EL (cell line): ENCODE measurements around the gene C20orf202.

ENCODE experiments used
- DNase-seq: peaks from one replicate; pipeline ENCODE4 v3.0.0-alpha.2; 2016

Gene C20orf202

DNA sequence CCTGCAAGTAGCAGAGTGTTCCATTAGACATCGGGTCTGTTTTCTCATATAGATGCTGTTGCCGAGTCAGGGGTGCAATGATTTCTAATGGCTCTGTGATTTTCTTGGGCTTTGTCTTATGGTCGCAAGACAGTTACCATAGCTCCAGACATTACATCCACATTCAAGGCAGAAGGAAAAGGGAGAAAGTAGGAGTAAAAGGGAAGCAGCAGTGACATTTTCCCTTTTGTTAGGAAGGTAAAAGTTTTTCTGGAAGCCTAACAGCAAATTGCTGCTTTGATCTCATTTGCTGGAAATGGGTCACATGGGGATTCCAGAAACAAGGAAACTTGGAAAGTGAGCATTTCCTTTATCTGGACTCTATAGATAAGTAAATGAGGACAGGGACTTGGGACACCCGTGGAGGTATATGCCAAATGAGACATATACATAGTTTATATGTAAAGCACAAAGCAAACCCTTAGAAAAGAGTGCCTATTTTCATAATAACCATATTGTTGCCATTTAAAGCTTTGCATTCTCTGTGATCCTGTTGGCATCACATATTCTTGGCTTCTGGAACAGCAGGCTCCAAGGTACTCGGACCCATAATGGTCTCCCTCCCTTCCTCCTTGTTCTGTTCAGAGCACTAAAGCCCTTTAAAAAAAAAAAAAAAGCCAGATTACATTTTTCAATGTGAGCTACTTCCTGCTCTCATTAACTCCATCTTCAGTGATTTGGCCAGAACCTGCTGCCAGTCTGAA is at the start of gene C20orf202:
TSS of gene C20orf202 (plus strand) at position 693 of the 743 bp plus-strand sequence. CDS start 132 bp downstream, outside the sequence.
- DNase-seq, result no peak

DNA sequence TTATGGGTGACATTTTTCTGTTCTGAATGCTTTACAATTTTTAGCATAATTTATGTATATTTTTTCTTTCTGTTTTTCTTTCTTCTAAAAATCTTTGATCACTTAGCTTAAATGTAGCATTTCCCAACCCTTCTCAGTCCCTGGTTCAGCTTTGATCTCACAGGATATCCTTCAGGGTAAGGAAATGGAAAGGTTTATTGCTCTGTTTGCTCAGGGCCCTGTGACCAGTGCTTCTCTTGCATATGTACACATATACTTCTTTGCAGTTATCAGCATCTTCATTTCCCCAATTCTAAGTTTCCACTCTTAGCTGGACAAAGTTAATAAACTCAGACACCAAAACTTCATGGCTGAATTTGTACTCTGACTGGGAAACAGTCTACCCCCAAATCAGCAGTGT is 49.0 kb upstream of the C20orf202 start:
- no peak for DNase-seq

DNA sequence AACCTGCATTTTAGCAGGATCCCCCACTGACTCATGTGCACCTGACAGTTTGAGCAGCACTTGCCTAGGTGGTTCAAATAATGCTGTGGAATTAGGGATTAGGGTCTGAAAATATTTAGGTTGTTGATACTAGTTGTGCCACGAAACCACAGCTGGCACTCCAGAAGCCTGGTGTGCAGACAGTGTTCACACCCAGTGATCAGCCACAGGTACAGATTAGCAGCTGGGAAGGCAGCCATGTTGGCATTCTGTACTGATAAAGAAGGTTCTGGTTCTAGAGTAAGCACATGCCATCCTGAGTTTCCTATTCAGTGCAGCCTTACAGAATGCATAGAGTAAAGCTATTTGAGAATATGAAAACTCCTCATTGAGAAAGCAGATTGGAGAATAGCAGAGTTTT is 48.6 kb upstream of the C20orf202 start:
- no peak for DNase-seq

DNA sequence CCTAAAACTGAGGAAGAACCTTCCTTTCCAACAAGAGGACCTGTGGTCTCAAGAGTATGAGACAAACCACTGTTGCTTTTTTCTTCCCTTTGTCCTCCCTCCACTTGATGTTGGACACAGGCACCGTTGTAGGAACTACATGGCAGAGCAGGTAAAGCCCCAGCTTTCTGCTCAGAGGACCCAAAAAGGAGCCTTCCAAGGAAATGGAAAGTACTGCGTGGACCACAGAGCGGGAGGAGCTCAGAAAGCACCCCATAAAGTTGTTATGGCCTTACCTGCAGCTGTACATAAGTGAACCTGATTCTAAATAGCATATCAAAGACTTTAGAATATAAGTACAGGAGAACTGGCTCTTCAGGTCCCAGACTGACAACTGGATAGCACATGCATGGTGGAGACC is 47.9 kb upstream of the C20orf202 start:
- DNase-seq, result no peak

DNA sequence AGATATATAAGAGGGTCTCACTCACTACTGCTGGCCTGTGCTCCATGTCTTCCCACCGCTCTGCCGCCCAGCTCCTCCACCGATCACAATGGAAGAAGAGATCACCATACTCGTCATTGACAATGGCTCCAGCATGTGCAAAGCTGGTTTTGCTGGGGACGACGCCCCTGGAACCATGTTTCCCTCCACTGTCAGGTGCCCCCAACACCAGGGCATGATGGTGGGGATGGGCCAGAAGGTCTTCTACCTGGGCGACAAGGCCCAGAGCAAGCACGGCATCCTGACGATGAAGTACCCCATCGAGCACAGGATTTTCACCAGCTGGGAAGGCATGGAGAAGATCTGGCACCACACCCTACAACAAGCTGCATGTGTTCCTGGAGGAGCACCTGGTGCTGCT is 42.8 kb upstream of the C20orf202 start:
- no peak for DNase-seq

DNA sequence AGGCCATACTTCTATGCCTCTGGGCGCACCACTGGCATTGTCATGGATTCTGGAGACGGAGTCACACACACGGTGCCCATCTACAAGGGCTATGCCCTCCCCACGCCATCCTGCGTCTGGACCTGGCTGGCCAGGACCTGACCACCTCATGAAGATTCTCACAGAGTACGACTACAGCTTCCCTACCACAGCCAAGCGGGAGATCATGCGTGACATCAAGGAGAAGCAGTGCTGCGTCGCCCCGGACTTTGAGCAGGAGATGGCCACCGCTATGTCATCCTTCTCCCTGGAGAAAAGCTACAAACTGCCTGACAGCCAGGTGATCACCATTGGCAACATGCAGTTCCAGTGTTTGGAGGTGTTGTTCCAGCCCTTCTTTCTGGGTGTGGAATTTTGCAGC is 42.3 kb upstream of the C20orf202 start:
- no peak for DNase-seq

DNA sequence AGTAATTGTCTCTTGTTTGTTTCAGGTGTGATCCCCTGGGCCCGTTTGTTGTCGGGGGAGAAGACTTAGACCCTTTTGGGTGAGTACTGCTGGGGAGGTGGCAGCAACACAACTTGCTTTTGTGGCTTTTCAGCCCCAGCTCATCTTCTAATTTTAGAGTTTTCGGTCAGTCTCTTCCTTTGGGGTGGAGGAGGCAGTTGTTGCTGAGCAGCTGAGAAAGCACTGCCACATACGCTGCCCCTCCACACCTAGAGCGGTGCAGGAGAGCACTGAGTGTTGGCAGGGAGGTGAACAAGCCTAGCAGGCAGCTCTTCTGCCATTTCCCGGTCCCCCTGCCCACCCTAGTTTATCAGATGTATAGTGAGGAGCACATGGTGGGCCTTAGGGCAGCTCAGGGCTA is 40.1 kb upstream of the C20orf202 start:
- no peak for DNase-seq

DNA sequence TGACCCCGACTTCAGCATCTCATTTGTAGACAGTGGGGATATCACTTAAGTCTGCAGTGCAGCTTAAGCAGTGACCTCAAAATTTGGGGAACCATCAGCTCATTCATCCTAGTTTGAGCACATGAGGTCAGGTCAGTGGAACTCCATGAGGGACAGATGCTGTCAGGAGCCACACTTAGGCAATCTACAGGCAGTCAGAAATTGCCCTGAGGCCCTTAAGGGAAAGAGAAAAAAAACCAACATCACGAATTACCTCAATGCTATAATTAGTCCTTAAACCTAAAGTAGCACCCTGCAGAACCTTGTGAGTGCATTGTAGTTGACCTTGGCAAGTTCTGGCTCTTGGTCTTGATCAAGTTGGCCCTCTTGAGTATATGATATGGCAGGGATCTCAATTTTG is 39.6 kb upstream of the C20orf202 start:
- DNase-seq, result no peak

DNA sequence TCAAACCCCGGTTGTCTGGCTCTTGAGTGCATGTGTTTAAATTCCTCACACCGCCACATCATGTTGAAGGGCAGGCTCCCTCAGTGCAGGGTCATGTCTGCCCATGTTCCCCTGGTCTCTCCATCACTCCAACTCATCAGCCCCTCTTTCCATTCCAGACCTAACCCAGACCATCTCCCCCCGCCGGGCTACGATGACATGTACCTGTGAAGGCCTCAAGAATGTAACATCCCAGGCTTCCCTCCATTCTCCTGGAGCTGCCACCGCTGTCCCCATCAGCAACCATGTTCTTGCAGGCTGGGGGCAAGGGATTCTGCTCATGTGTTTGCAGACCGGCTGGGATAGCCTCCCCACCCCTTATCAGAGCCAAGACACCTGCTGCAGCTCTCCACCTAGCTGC is 38.4 kb upstream of the C20orf202 start:
- DNase-seq, result no peak

DNA sequence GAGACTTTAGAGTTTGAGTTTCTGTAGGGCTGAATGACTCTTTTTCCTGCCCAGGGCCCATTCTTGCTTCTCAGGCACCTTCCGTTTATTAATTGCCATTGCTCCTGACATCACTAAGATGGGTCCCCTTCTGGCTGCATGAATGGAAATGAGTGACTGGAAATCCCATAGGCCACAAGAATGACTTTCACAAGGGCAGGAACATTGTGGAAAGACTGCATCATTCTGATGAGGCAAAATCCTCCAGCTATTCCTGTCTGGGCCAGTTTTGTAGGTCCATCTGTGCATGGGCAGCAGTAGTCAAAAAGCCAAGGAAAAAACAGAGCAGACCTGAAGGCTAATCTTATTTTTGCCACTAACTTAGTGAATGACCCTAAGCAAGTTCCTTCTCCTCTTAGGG is 37.7 kb upstream of the C20orf202 start:
- DNase-seq, result no peak

DNA sequence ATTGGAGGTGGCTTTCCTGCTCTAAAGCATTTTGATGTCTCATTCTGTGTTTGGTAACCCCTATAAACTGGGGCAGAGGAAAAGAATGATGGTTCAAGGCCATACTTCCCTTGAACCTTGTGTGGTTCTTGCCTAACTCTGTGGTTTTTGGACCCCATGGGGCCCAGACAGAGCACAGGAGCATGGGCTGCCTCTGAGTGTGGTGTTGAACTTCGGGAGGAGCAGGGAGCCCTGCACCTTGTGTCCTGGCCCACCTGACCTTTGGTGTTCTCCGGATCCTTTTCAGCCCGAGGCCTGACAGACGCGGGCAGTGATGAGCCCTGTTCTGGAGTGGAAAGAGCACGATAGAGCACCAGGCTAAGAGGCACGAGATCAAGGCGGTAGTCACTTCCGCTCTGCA is 37.3 kb upstream of the C20orf202 start:
- no peak for DNase-seq

DNA sequence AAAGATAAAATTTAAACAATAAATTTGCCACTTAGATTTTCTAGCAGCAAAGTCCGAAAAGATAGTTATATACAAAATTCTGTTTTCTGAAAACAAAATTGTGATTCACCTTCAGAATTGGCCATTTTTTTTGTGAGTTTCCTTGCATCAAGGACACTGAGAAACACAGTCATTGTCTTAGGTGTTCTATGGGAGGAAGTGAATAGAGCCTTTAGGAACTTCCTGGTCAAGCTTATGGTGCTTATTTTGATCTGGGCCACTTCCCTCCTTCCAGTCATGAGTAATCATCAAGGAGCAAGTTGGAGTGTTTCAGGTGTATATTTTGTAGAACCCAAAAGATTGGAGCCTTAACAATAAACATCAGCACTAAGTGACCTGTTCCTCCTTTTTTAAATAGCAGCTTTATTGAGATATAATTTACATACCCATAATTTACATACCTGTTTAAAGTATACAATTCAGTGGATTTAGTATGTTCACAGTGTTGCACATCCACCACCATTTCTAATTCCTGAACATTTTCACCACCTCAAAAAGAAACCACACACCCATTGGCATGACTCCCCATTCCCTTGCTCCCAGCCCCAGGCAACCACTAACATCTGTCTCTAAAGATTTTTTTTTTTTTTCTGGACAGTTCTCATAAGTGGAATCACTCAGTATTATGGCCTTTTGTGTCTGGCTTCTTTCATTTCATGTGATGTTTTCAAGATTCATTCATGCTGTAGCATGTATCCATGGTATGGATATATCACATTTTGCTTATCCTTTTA is 36.1 kb upstream of the C20orf202 start:
- no peak for DNase-seq

DNA sequence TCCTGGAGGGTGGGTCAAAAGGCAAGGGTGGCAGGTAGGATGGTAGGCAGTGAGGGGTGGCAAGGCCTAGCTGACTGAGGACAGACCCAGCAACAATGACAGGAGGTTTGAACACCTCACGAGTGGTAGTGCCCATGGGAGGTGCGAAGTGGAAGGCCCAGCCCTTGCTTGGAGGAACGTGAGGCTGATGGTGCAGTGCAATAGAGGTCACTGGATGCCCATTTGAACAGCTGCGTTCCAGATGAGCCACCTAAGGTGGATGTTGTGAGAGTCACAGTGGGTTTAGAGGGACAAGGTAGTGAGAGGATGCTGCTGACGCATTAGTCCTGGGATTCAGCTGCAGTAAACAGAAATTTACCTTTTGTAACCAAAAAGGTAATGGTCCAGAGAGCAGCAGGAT is 34.0 kb upstream of the C20orf202 start:
- DNase-seq, result no peak

DNA sequence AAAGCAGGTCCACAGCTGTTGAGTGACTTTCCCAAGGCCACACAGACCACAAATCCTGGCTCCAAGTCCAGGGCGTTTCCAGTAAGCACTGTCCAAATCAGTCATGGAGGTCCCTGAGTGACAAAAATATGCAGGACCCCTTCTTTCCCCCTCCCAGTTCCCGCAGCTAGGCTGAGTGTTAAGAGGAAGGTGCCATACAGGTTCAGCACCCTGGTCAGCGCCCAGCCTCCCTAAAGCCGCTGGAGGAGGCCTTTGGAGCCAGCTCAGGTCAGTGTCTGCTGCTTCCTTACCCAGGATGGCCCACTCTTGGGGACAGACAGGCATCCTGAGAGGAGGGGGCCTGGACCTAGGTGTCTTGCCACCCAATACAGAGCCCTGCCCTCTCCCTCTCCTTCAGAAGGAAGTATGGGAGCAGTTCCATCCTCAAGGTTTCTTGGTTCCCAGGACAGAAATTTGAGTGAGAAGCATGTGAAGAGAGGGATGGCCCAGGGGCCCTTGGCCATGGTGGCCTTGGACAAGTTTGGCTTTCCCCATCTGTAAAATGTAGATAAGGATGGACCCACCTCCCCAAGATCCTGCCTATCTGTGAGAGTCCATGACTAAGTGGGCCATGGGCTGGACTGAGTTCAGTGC is 31.7 kb upstream of the C20orf202 start:
- DNase-seq, result peak; percentile 34

DNA sequence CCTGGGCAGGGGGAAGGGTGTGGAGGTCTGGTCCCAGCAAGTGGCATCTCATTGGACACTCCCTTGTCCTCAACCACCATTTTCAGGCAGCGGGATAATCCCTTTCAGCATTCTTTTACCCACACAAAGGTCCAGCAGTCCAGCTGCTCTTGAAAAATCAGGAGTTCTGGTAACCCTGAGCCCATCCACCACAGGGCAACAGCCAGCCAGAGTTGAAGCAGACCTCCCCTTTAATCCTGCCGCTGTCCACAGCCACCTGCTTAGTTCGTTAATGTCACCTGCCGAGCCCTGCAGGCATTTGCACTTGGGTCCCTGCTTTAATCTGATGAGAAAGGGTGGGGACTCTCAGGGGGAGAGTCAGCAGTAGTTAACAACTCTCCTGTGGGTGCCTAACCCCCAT is 29.6 kb upstream of the C20orf202 start:
- no peak for DNase-seq

DNA sequence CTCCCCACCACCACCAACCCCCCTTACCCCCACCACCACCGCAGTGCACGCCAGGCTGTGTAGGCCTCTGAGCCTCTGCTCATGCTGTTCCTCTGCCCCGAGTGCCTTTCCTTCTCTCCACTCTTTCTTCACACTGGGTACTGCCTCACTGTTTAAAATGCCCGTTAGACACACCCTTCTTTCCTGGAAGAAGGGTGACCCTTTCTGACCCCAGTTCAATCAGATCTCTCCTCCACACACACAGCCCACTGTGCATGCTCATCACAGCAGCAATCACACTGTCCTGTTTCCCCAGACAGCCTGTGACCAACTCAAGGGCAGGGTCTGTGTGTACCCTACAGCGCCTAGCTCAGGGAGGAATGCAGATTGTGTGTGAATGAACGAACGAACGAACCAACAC is 28.5 kb upstream of the C20orf202 start:
- DNase-seq, result no peak

DNA sequence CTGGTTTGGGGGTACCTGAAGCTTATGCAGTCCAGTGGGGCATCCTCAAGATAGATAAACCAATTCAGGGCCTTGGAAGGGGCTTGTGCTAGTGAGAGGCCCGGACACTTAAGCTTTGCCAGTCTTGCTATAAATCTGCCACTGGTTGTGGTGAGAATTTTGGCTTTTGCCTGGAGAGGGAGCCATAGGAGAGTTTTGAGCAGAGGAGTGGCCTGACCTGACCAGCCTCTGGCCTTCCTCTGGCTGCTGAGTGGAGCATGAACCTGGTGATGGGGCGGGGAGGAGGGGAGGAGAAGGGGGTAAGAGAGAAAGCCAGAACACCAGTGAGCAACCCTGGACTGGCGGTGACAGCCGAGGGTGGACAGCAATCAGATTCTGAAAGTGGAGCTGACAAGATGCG is 25.6 kb upstream of the C20orf202 start:
- peak; percentile 10 for DNase-seq

DNA sequence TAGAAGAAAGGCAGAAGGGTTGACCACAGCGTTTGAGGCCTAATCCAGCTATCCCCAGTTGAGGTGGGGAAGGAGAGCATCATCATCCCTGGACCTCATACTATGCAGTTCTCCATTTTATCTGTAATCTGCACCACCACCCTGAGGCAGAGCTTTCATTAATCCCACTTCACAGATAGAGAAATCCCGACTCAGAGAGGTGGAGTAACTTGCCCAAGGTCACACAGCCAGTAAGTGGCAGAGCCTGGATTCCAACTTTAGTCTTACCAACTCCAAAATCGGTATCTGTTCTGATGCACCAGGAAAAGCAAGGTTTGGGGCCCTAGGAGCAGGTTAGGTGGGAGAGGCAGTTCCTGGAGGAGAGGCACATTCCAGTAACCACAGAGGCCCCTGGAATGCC is 25.2 kb upstream of the C20orf202 start:
- no peak for DNase-seq

DNA sequence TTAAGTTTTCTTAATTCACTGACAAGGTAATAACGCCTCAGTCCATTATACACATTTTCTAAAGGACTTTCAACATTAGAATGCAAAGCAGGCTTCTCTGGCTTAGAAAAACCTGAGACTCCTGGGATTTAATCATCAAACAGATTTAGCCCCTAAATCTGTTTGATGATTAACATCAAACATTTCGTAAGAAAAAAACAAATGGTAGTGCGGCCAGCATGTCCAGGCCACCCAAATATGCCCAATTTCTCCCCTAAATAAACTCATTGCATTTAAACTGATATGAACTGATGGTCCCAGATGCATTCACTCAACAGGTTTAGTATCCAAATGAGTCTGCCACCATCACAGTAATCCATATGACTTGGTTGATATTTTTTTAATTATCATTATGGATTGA is 24.6 kb upstream of the C20orf202 start:
- DNase-seq, result no peak

DNA sequence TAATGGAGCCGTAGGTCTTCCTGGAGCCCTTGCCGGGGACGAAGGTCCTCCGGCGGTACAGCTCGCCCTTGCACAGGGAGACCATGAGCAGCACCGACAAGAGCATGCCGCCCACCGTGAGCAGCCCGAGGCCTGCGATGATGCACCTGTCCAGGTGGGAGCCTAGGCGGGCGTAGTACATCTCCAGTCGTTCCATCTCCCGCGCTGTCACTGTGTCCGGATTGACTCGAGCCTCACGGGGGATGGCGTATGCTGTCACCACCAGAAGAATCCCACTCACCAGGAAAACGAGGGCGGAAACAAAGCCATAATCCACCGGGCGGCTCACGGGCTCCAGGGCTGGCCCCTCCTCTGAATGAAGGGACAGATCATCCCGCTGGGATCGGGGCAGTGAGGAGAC is 22.3 kb upstream of the C20orf202 start:
- DNase-seq, result no peak

DNA sequence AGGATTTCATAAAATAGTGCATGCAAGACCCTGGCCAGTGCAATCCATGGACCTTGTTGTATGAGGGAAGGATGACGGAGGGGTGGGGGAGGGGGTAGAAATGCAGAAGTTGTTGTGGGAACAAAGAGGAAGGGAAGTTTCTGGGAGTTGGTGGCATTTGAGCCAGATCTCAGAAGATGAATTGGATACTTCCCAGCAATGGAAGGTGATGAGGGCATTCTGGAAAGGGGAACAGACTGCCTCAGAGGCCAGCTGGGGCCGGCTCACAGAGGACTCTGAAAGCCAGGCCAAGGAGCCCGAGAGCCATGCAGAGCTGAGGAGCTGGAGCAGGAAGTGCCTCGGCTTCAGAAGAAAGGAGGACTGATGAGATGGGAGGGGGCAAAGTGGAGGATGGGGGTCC is 21.1 kb upstream of the C20orf202 start:
- no peak for DNase-seq

DNA sequence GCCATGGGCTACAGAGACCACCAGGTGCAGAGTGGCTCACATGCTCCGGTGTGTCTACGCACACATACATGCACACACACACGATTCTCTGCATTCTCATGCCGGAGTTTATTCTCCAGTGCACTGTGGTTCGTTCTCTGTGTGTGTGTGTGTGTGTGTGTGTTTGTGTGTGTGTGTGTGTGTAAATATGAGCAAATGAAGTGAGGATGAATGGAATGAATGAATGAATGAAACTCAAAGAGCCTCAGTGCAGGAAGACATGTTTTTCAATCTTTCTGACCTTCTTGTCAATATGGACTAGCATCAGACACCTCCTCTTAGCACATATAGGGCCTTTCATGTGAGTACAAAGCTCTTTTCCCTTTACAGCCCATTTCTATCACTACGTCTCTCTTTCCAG is 20.1 kb upstream of the C20orf202 start:
- no peak for DNase-seq

DNA sequence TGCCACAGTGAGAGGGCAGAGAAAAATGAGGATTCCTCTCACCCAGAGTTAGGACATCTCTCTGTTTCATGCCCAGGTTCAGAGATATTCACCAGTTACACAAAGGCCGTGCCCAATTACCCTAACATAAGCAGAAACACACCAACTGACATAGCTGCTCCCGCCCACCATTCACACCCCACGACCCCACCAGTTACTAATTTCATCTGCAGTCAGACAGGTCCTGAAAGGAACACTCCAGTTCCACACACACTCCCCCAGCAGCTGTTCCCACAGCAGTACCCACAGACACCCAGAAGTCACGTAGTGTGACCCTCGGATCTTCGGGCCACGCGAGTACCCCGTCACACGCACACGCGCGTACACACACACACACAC is 19.0 kb upstream of the C20orf202 start:
- no peak for DNase-seq

DNA sequence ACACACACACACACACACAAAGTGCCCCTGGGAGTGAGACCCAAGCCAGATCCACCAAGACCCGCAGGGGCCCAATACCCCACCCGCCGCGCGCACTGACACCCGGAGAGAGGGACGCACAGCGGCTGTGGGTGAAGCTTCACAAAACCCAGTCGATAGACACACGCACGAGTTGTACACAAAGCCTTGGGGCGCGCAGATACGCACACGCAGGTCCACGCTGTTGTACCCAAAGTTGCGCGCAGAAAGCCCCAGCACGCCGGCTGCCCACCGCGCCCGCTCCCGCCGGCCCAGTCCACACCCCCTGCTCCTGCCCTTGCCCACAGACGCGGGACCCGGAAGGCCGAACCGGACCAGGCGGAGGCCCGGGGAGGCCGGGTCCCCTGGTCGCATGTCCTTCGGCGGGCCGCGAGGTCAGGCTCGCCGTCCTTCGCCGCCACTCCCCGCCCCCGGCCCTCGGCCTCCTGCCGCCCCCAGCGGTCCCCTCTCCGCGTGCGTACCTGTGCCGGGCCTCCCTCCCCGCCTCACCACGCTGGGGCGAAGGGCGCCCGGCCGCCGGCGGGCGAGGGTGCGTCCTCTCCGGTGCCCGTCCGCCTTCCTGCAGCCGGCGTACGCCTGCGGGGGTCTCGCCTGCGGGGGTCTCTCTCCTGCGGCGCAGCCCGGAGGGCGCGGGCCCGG is 18.5 kb upstream of the C20orf202 start, which contains the start of gene TMEM74B:
TSS of gene TMEM74B (minus strand) at position 344 of the 678 bp plus-strand sequence. CDS start 1,180 bp downstream, outside the sequence.
- DNase-seq, result no peak
